Endothelial cell of umbilical vein (primary cell): Measurements from ENCODE around the gene TMEM175. TPM values are rescaled to one million over a fixed set of nuclear protein-coding genes. Genes with fewer than 3 reads are reported as not detected.

Experiments
- BruUV-seq: library from RNA; stranded (reverse); fragments of 400-500 nt; replicated peaks from 2 replicates; lab custom pipeline; 2021; lab: Mats Ljungman, UMichigan
- CTCF ChIA-PET: fragments of 300-600, 350-600 bp; sonication (Branson Sonifier 250); formaldehyde crosslinking; loops from one replicate; lab custom pipeline; 2021; ENCODE audit warnings: antibody characterized with exemption, inconsistent platforms; lab: Charles Lee
- POLR2A ChIA-PET: fragments of 300-600, 350-600 bp; sonication (Branson Sonifier 250); formaldehyde crosslinking; loops from one replicate; lab custom pipeline; 2021; ENCODE audit warnings: antibody characterized with exemption, inconsistent platforms; lab: Charles Lee
- DNase-seq: peaks from one replicate; pipeline ENCODE4 v3.0.0-alpha.2; 2011; ENCODE audit warnings: low read depth, low spot score
- FAIRE-seq: peaks from 2 replicates; lab custom pipeline; 2011; peaks lifted over from hg19 to GRCh38; lab: Jason Lieb, UNC
- H2AFZ ChIP-seq: 2 replicates; pipeline ENCODE4 v1.6.0; 2012; ENCODE audit warnings: low read depth, low read length, control low read depth, inconsistent platforms
- H3K27ac ChIP-seq: 2 replicates; pipeline ENCODE4 v1.5.1; 2011; ENCODE audit warnings: low read depth, mild to moderate bottlenecking, control low read depth, low read length, moderate library complexity; ENCODE audit not compliant: insufficient read depth
- H3K27me3 ChIP-seq, 2 experiments: 2 replicates each; pipeline versions ENCODE4 v1.6.0 to v1.6.1; 2011; ENCODE audit warnings: low read length in 2 of 2, mixed read lengths in 1 of 2; ENCODE audit not compliant: control insufficient read depth in 2 of 2, insufficient read depth in 2 of 2
- H3K36me3 ChIP-seq, 2 experiments: 2 replicates in 1 of 2; 3 replicates in 1 of 2; pipeline ENCODE4 v1.5.1; 2011; ENCODE audit warnings: low read length in 2 of 2, mild to moderate bottlenecking in 1 of 2, moderate library complexity in 1 of 2; ENCODE audit not compliant: control insufficient read depth in 2 of 2, insufficient read depth in 2 of 2; ENCODE audit errors: extremely low read depth in 1 of 2
- H3K4me1 ChIP-seq: 3 replicates; pipeline ENCODE4 v1.5.1; 2011; ENCODE audit warnings: mild to moderate bottlenecking, low read length; ENCODE audit not compliant: control insufficient read depth, insufficient read depth; ENCODE audit errors: extremely low read depth
- H3K4me2 ChIP-seq: 2 replicates; pipeline ENCODE4 v1.6.1; 2011; ENCODE audit warnings: low read length, control low read depth, mixed read lengths; ENCODE audit not compliant: insufficient read depth
- H3K4me3 ChIP-seq, 3 experiments: fragments of 200-600 bp in 1 of 3; sonication (generic), shearing (Covaris generic) in 1 of 3; replicated peaks in 1 of 3; 2 replicates each; pipeline ENCODE4 v1.5.1; 2011 to 2016; ENCODE audit warnings: control low read depth in 3 of 3, low read length in 3 of 3, mild to moderate bottlenecking in 2 of 3, inconsistent platforms in 1 of 3, low read depth in 1 of 3, moderate library complexity in 1 of 3; ENCODE audit not compliant: insufficient read depth in 1 of 3
- H3K79me2 ChIP-seq: 2 replicates; pipeline ENCODE4 v1.6.0; 2012; ENCODE audit warnings: low read length, inconsistent platforms; ENCODE audit not compliant: control insufficient read depth, insufficient read depth
- H3K9ac ChIP-seq: replicated peaks from 2 replicates; pipeline ENCODE3; 2011; ENCODE audit warnings: low read length, control low read depth; ENCODE audit not compliant: insufficient read depth; ENCODE audit errors: extremely low read depth
- H3K9me1 ChIP-seq: replicated peaks from 3 replicates; pipeline ENCODE4 v1.6.0; 2011; ENCODE audit warnings: mild to moderate bottlenecking, low read length; ENCODE audit not compliant: control insufficient read depth, insufficient read depth; ENCODE audit errors: extremely low read depth
- H3K9me3 ChIP-seq: replicated peaks from 2 replicates; pipeline ENCODE4 v1.5.1; 2012; ENCODE audit warnings: low read length, inconsistent platforms; ENCODE audit not compliant: control insufficient read depth, insufficient read depth
- H4K20me1 ChIP-seq: replicated peaks from 2 replicates; pipeline ENCODE3; 2011; ENCODE audit warnings: mild to moderate bottlenecking, low read length; ENCODE audit not compliant: control insufficient read depth, insufficient read depth; ENCODE audit errors: extremely low read depth
- EZH2 ChIP-seq: IDR thresholded peaks from 2 replicates; pipeline ENCODE4 v1.6.1; 2012; ENCODE audit warnings: borderline replicate concordance, low read depth, mild to moderate bottlenecking, moderate library complexity, low read length, inconsistent platforms; ENCODE audit not compliant: severe bottlenecking
- FOS ChIP-seq: IDR thresholded peaks from 2 replicates; pipeline ENCODE4 v1.6.1; 2011; ENCODE audit warnings: mild to moderate bottlenecking, low read length, moderate library complexity, borderline replicate concordance; ENCODE audit not compliant: insufficient read depth
- GATA2 ChIP-seq: IDR thresholded peaks from 2 replicates; pipeline ENCODE4 v1.7.0; 2011; ENCODE audit warnings: low read depth, mild to moderate bottlenecking, moderate library complexity, mixed read lengths, low read length; ENCODE audit not compliant: insufficient read length, insufficient read depth
- JUN ChIP-seq: IDR thresholded peaks from 2 replicates; pipeline ENCODE4 v1.6.1; 2011; ENCODE audit warnings: borderline replicate concordance, low read depth; ENCODE audit not compliant: insufficient read length, insufficient read depth
- MYC ChIP-seq: IDR thresholded peaks from one replicate; pipeline ENCODE4 v1.6.1; 2011; ENCODE audit warnings: mild to moderate bottlenecking, low read depth, low read length
- POLR2A ChIP-seq: IDR thresholded peaks from 2 replicates; pipeline ENCODE4 v1.6.1; 2012; ENCODE audit warnings: low read depth, mild to moderate bottlenecking, control low read depth, low read length
- POLR2AphosphoS5 ChIP-seq: IDR thresholded peaks from 2 replicates; pipeline ENCODE4 v1.6.1; 2012; ENCODE audit warnings: low read depth, mild to moderate bottlenecking, control low read depth, low read length, moderate library complexity; ENCODE audit not compliant: insufficient read depth
- dilution Hi-C: fragments of 300-500 bp; cut with MboI; formaldehyde crosslinking; loops from one replicate; pipeline ENCODE4 v1.15.0; 2019; ENCODE audit warnings: low sequenced_read_pairs; ENCODE audit not compliant: extremely low pct_ligation_motif_present
- intact Hi-C: fragments of 100-400 bp; cut with micrococcal nuclease; formaldehyde crosslinking; loops from one replicate; pipeline ENCODE4 v1.10.0; 2022
- polyA plus RNA-seq, 4 experiments: library from polyadenylated mRNA; depleted of rRNA in 3 of 4; stranded (reverse) in 3 of 4; unstranded in 1 of 4; fragments of >200 nt; gene quantifications; 2 replicates each; pipeline versions ENCODE4 v1.2.1 to v1.2.3, GENCODE V29; 2011 to 2012; ENCODE audit warnings: missing spikeins in 1 of 4
- total RNA-seq: library from RNA; stranded (reverse); gene quantifications from 2 replicates; pipeline ENCODE4 v1.2.3, GENCODE V29; 2021
- TF ChIP-seq, protein P1 (sequence below): IDR thresholded peaks from 2 replicates; pipeline ENCODE4 v1.6.1; 2011; ENCODE audit not compliant: insufficient read depth, insufficient read length
- TF ChIP-seq, protein P2 (sequence below), 2 donors: IDR thresholded peaks; 1 replicate in 1 of 2; 2 replicates in 1 of 2; pipeline ENCODE4 v1.5.1; 2011; ENCODE audit warnings: low read length in 2 of 2, mild to moderate bottlenecking in 2 of 2, moderate library complexity in 2 of 2, control low read depth in 1 of 2, inconsistent platforms in 1 of 2, low read depth in 1 of 2; ENCODE audit not compliant: insufficient read depth in 1 of 2; ENCODE audit errors: extremely low read depth in 1 of 2

TMEM175 gene
- total and polyA plus RNA-seq, 2 donors (not counting 3 experiments of a cell fraction or from before 2014, with no cell fraction given) = 21.9 to 80.1 TPM

DNA sequence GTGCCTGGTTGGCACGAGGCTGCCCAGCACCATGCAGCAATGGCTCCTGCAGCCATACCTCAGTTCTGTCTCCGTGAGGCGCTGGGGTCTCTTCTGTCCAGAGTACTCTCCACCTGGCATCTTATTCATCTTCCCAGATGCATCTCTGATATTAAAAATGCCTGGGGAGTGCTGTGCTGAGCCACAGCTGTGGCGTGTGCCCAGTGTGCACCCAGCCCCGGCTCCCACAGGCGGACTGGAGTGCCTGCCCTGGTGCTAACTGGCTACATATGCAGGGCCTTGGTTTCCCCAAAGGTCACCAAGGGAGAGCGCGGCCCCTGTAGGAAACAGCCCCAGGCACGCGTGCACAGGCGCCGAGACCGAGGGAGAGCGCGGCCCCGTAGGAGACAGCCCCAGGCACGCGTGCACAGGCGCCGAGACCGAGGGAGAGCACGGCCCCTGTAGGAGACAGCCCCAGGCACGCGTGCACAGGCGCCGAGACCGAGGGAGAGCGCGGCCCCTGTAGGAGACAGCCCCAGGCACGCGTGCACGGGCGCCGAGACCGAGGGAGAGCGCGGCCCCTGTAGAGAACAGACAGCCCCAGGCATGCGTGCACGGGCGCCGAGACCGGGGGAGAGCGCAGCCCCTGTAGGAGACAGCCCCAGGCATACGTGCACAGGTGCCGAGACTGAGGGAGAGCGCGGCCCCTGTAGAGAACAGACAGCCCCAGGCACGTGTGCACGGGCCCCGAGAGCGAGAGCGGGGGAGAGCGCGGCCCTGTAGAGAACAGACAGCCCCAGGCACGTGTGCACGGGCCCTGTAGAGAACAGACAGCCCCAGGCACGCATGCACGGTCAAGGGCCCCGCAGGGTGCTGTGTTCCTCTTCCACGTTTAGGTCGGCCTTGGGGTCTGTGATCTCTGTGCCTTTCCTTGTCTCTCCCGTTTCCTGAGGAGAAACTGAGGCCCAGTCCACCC, 14.5 kb downstream of the TMEM175 start:
- POLR2A ChIA-PET = no interaction called here
- DNase-seq = no peak
- Histone ChIP-seq H3K9me1 (no peaks in the 10 kb centered on the region), H3K4me2 (no peak overlapping the region), H3K4me3 (no peak overlapping the region), H3K27ac (no peak overlapping the region), H3K36me3 (no peaks in the 10 kb centered on the region), H2AFZ (no peak overlapping the region), H4K20me1 (no peaks in the 10 kb centered on the region), H3K27me3 (no peaks in the 10 kb centered on the region), H3K9ac (no peak overlapping the region), H3K4me1 (no peaks in the 10 kb centered on the region), H3K79me2 (no peaks in the 10 kb centered on the region), H3K9me3 (no peaks in the 10 kb centered on the region)
- dilution Hi-C loops (no loop called here), intact Hi-C loops (no loop called here)
- TF ChIP-seq EZH2 (no peak), FOS (no peak), MYC (no peak), JUN (no peak), POLR2AphosphoS5 (no peak), POLR2A (no peak), GATA2 (no peak)
- TF ChIP-seq, protein P1, sequence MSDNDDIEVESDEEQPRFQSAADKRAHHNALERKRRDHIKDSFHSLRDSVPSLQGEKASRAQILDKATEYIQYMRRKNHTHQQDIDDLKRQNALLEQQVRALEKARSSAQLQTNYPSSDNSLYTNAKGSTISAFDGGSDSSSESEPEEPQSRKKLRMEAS = no peak
- TF ChIP-seq, protein P2, sequence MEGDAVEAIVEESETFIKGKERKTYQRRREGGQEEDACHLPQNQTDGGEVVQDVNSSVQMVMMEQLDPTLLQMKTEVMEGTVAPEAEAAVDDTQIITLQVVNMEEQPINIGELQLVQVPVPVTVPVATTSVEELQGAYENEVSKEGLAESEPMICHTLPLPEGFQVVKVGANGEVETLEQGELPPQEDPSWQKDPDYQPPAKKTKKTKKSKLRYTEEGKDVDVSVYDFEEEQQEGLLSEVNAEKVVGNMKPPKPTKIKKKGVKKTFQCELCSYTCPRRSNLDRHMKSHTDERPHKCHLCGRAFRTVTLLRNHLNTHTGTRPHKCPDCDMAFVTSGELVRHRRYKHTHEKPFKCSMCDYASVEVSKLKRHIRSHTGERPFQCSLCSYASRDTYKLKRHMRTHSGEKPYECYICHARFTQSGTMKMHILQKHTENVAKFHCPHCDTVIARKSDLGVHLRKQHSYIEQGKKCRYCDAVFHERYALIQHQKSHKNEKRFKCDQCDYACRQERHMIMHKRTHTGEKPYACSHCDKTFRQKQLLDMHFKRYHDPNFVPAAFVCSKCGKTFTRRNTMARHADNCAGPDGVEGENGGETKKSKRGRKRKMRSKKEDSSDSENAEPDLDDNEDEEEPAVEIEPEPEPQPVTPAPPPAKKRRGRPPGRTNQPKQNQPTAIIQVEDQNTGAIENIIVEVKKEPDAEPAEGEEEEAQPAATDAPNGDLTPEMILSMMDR (IDR thresholded peaks at IDR 0.05; ENCODE audit: extremely low read depth in 1 of 2, insufficient read depth in 1 of 2, low read depth in 1 of 2, low read length in 2 of 2) = no peak
- no peak for FAIRE-seq
- CTCF ChIA-PET = no interaction called here
- BruUV-seq = no TSS peak
